CD4-positive, alpha-beta T cell treated with Interleukin-21 for 1 hour (primary cell): ENCODE data around the gene RNU6-1.

ENCODE experiments used
- DNase-seq: peaks from one replicate; pipeline ENCODE4 v3.0.0-alpha.2; 2020

The RNU6-1 gene

DNA sequence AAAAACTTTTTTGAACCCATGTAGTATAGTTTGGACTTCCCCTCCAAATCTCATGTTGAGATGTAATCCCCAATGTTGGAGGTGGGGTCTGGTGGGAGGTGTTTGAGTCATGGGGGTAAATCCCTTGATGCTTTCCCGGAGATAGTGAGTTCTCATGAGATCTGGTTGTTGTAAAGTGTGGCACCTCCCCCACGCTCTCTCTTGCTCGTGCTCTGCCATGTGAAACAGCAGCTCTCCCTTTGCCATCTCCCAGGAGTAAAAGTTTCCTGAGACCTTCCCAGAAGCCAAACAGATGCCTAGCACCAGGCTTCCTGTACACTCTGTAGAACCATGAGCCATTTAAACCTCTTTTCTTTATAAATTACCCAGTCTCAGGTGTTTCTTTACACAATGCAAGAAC is 16.0 kb upstream of the RNU6-1 start:
- no peak for DNase-seq

- no peak for DNase-seq
These were observed 14.5 kb upstream of the RNU6-1 start for GRCh38 chr15:67854358-67854757.

- no peak for DNase-seq
These were observed 13.6 kb upstream of the RNU6-1 start for GRCh38 chr15:67853454-67853853.

DNA sequence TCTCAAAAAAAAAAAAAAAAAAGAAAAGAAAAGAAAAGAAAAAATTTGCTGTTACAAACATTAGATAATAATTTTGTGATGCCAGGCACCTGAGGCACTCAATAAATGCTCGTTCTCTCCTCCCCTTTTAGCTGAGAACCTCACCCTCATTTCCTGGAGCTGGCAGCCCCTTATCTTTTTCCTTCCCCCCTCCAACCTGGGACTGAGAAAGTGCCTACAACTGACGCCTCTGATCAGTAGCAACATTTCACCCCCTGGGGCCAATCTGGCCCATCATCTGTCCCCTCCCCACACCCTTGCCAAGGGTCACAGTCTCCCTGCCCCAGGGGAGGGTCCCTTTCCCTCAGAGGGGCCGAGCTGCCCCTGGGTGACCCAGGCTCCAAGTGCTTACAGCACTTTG is 12.6 kb upstream of the RNU6-1 start:
- DNase-seq: no peak

GRCh38 chr15:67850994-67851571 is 11.2 kb upstream of the RNU6-1 start:
- DNase-seq: no peak

GRCh38 chr15:67850336-67850735 is 10.5 kb upstream of the RNU6-1 start:
- no peak for DNase-seq

DNA sequence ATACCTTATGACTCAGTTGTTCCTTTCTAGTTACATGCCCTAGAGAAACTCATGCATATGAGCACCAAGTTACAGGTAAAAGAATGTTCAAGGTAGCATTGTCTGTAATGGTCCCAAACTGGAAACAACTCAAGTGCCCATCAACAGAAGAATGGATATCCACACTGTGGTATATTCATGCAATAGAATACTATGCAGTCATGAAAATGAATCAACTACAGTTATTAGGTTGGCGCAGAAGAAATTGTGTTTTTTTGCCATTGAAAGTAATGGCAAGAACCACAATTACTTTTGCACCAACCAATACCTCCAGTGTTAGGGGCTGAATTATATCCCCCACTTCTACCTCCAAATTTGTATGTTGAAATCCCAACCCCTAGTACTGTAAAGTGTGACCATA is 9.7 kb upstream of the RNU6-1 start:
- no peak for DNase-seq

GRCh38 chr15:67845974-67846373 is 6.1 kb upstream of the RNU6-1 start:
- DNase-seq: no peak

- no peak for DNase-seq
These were observed 3.9 kb upstream of the RNU6-1 start for GRCh38 chr15:67843571-67844387.

DNA sequence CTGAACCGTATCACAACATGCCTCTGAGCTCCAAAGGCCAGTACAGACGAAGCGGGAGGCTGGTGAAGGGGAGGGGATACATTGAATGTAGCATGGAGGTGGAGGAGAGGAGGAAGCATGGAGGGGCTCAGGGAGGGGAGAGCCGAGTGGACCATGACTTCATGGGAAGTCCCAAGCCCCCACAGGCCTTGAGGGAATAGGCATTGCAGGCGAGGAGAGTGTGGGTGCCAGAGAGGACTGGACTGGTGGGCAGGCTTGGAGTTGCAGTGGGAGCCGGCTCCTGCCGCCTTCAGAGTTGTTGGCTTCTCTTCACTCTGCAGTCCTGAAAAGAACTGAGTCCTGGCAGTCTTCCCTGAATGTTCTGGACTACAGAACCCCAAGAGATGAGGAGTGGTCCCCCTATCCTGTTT is 3.3 kb upstream of the RNU6-1 start:
- no peak for DNase-seq

- DNase-seq: no peak
These were observed 1.6 kb upstream of the RNU6-1 start for GRCh38 chr15:67841513-67841762.

- DNase-seq: no peak
These were observed 1.1 kb upstream of the RNU6-1 start for GRCh38 chr15:67840749-67841512.

GRCh38 chr15:67839499-67839928 is 331 bp downstream of the RNU6-1 start:
- DNase-seq: no peak

- DNase-seq: no peak
These were observed 984 bp downstream of the RNU6-1 start for GRCh38 chr15:67838789-67839332.

GRCh38 chr15:67836955-67837354 is 2.9 kb downstream of the RNU6-1 start:
- no peak for DNase-seq

DNA sequence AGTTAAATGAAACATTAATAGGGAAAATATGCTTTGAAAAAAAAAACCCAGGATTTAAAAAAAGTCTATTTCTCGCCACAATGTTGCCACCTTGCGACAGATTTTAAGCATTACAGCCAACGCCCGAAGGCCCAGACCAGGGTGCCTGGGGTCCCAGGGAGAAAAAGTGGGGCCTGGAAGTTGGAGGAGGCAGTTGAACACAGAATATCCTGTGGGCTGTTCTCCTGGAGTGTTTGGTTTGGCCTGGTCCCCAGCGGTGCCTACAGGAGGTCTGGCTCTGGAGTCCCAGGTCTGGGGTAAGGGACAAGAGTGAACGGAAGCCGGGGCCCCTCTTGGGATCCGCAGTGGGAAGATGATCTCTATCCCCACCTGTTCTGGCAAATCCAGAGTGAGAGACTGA is 3.4 kb downstream of the RNU6-1 start:
- DNase-seq: peak; percentile 69

DNA sequence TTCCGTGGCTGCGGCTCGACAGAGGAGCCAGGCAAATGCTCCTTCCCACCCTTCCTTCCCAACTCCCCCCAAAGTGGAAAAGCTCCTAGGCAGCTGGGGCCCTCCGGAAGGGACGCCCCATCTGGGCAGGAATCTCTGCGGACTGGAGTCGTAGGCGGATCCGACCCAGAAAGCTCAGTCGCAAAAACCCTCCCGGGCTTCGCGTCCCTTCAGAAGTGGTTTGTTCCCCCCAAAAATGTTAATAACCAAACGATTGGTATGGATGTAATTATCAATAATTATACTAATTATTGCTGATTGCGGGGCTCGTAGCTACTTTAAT is 3.8 kb downstream of the RNU6-1 start:
- DNase-seq: no peak

DNA sequence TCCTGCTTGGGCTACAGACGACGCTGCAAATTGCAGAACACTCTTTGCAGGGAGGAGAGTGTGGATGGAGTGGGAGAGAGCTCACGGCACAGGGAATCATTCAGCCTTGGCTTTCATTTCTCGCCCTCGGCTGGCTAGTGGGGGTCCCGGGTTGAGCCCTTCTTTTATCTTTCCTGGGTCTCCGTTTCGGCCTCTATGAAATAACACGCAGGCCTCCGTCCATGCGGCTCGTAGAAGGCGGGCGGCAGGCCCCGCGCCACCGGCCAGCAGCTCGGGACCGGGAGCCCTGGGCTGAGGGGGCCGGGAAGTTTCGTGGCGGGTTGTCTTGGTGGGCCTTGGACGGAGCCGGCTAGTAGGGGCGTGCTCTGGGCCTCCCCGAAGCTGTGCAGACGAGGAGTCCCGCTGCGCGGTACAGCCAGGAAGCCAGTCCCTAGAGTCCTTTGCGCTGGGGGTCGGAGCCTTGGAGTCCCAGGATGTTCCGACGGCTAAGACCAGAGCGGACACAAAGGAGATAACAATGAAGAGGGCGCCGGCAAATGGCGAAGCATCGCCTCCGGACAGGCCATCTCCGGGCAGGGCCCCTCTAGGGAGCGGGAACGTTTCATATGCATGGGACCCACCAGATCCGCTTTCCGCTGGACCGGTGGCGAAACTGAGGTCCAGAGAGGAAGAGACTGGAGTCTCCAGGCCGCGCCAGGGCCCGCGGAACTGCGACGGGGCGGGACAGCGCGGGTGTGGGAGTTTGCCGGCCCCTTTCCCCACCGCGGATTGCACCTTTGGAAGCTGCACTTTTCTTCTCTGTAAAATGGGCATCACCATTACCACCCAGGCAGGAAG is 4.3 kb downstream of the RNU6-1 start:
- no peak for DNase-seq

- no peak for DNase-seq
These were observed 5.1 kb downstream of the RNU6-1 start for GRCh38 chr15:67834581-67835296.

DNA sequence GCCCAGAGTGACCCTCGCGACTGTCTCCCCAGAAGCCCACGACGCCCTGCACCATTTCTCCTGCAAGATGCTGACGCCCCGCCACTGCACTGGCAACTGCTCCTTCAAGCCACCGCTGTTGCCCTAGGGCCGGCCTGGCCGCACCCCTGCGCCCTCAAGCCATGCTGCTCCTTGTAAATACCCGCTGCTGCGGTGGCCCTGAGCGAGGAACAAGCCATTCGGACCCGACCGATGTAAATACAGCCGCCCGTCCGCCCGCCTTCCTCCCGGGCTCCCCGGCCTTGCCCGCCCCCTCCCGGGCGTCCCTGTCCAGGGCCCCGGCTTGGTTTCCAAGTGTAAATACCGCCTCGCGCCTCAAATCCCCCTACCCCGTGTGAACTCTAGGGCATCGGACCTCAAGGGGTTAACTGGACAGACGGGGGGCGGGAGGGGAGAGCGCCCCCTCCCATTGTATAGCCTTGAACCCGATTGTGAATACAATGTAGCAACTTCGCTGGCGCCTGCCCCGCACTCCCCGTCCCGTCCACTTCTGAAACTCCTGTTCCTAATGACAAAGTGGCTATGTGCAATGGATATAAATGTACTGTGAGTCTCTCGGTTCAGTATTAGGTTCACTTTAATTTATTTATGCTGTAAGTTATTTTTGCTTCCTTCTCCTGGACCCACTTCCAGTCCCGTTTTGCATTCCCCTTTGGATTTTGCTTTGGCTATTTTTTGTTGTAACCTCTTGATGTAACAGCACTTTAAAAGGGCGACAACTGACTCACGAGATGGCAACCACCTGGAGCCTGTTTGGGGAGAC is 5.9 kb downstream of the RNU6-1 start:
- DNase-seq: peak; percentile 35

DNA sequence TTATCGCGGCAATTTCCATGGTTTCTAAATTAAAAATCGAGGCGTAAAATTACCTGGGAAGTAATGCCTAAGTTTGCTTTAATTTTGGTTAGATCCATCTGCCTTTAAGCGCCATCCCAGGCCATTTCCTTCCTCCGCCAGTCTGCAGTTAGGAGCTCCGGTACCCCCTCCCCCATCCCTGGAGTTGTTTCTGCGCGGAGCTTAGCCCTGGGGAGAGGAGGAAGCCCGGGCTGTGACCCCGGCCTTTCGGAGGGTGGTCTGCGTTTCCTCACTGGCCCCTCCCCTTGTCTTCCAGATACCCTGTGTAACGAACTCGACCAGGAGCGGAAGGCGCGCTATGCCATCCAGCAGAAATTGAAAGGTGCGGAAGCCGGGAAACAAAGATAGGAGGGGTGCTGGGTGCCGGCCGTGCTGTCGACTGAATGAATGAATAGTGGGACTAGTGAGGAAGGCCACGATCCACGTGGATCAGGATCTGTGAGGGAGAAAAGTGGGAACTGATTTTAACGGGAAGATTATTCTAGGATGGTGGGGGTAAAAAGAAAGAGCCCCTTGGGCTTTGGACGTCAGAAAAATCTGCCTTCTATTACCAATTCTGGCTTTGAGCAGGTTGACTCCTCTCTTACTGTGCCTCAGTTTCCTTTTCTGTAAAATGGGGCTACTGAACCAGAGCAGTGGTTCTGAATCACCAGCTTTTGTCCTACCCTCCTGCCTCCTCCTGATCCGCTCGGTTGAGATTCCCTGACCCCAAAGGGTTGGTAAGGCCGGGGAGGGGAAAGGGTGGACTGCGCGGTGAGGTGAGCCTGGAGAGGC is 6.7 kb downstream of the RNU6-1 start:
- no peak for DNase-seq
